Memory B cell (primary cell): ENCODE results near the gene DNAH2.

Source experiments
- ATAC-seq: fragments of 150-1000 bp; cut with Tn5 transposase; 2 replicates; pipeline ENCODE4 v1.10.0; 2021; ENCODE audit warnings: low read depth, mild to moderate bottlenecking, moderate library complexity
- DNase-seq, 2 donors: peaks; one replicate each; pipeline ENCODE4 v3.0.0; 2022; ENCODE audit warnings: low spot score in 2 of 2
- H3K27ac Mint-ChIP-seq: one replicate; pipeline ENCODE4 v1.8.0; 2022; ENCODE audit warnings: mild to moderate bottlenecking, moderate library complexity, mixed read lengths
- H3K27me3 Mint-ChIP-seq: one replicate; pipeline ENCODE4 v1.8.0; 2022; ENCODE audit warnings: mixed read lengths
- H3K36me3 Mint-ChIP-seq: one replicate; pipeline ENCODE4 v1.8.0; 2022; ENCODE audit warnings: mild to moderate bottlenecking, mixed read lengths
- H3K4me1 Mint-ChIP-seq: one replicate; pipeline ENCODE4 v1.8.0; 2022; ENCODE audit warnings: mixed read lengths
- H3K4me3 Mint-ChIP-seq: one replicate; pipeline ENCODE4 v1.8.0; 2022; ENCODE audit warnings: mild to moderate bottlenecking, moderate library complexity, mixed read lengths
- H3K9me3 Mint-ChIP-seq: one replicate; pipeline ENCODE4 v1.8.0; 2022; ENCODE audit warnings: mixed read lengths

DNAH2 gene

DNA sequence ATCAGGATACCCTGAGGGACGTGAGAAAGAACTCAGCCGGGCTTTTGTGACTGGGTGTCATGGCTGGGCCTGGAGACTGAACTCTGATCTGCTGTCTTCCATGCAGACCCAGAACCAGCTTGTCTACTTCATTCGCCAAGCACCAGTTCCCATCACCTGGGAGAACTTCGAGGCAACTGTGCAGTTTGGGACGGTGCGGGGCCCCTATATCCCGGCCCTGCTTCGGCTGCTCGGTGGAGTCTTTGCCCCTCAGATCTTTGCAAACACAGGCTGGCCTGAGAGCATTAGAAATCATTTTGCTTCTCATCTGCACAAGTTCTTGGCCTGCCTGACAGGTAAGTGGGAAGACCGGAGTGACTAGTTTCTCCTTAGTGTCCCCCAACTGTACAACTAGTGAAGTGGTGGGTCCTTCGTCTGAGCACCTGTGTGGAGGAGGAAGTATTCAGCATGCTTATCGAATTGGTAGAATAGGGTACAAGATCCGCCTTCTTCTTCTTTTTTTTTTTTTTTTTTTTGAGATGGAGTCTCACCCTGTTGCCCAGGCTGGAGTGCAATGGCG lies 15.5 kb downstream of the DNAH2 start:
- ATAC-seq: no peak
- H3K27me3 Mint-ChIP-seq: peaks cover 12% of the 10 kb centered on the region
- no peak overlapping the region for H3K27ac Mint-ChIP-seq
- H3K36me3 Mint-ChIP-seq: no peaks in the 10 kb centered on the region
- no peaks in the 10 kb centered on the region for H3K9me3 Mint-ChIP-seq
- peaks cover 6% of the 10 kb centered on the region for H3K4me1 Mint-ChIP-seq
- no peak overlapping the region for H3K4me3 Mint-ChIP-seq
- no peak for DNase-seq

DNA sequence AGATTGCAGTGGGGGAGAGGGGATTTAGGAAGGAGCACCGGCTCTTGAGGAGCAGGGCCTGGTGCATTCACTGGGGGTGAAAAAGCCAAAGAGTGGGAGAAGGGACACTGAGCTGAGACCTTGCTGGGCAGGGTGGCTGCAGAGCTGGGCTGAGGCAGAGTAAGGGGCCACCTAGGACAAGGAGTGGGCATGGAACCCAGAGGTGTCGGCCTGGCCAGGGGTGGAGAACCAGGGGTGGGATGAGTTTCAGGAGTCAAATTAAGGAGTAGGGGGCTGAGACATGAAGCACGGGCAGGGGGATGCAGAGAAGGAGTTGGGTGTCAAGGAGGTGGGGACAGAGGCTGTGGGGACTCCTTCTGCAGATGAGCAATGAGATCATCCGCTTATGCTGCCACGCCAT lies 20.1 kb downstream of the DNAH2 start:
- H3K27me3 Mint-ChIP-seq: peaks cover 23% of the 10 kb centered on the region
- no peaks in the 10 kb centered on the region for H3K9me3 Mint-ChIP-seq
- no peaks in the 10 kb centered on the region for H3K4me1 Mint-ChIP-seq
- H3K36me3 Mint-ChIP-seq: no peaks in the 10 kb centered on the region
- ATAC-seq (no peak), DNase-seq (no peak)
- no peak overlapping the region for H3K27ac Mint-ChIP-seq
- no peak overlapping the region for H3K4me3 Mint-ChIP-seq

DNA sequence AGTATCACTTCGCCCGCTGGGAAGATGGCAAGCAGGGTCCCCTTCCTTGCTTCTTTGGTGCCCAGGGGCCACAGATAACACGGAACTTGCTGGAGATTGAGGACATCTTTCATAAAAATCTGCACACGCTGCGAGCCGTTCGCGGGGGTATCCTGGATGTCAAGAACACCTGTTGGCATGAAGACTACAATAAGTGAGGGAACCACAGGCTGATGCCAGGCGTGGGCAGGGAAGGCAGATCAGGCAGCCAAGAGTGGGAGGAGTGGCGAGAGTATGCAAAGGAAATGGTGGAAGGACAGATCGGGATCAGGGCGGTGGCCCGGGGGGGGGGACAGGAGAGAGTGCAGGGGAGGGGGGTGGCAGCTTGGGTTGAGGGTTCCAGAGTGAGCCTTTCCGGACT lies 22.2 kb downstream of the DNAH2 start:
- no peaks in the 10 kb centered on the region for H3K9me3 Mint-ChIP-seq
- H3K36me3 Mint-ChIP-seq: no peaks in the 10 kb centered on the region
- no peak overlapping the region for H3K27ac Mint-ChIP-seq
- H3K4me1 Mint-ChIP-seq: no peaks in the 10 kb centered on the region
- ATAC-seq: no peak
- H3K4me3 Mint-ChIP-seq: no peak overlapping the region
- H3K27me3 Mint-ChIP-seq: peaks cover 23% of the 10 kb centered on the region
- no peak for DNase-seq

DNA sequence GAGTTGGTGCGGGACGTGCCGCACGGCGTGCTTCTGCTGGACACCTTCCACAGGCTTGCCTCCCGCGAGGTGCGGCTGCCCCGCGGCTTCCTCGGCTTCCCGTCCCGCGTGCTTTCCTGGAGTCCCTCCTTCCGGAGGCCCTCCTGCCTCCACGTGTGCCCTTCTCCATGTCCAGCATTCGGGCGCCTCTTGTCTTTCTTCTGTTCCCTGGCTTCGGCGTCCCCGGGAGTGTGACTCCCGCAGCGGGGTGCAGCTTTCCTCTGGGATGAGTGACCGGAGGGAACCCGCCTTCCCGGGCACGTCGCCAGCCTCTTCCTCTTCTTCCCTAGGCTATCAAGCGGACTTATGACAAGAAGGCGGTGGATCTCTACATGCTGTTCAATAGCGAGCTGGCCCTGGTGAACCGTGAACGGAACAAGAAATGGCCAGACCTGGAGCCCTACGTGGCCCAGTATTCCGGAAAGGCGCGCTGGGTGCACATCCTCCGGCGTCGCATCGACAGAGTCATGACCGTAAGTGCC lies 23.0 kb downstream of the DNAH2 start:
- H3K4me3 Mint-ChIP-seq: no peak overlapping the region
- H3K27ac Mint-ChIP-seq: no peak overlapping the region
- H3K4me1 Mint-ChIP-seq: no peaks in the 10 kb centered on the region
- ATAC-seq (no peak), DNase-seq (no peak)
- no peaks in the 10 kb centered on the region for H3K36me3 Mint-ChIP-seq
- peaks cover 24% of the 10 kb centered on the region for H3K27me3 Mint-ChIP-seq
- H3K9me3 Mint-ChIP-seq: no peaks in the 10 kb centered on the region

DNA sequence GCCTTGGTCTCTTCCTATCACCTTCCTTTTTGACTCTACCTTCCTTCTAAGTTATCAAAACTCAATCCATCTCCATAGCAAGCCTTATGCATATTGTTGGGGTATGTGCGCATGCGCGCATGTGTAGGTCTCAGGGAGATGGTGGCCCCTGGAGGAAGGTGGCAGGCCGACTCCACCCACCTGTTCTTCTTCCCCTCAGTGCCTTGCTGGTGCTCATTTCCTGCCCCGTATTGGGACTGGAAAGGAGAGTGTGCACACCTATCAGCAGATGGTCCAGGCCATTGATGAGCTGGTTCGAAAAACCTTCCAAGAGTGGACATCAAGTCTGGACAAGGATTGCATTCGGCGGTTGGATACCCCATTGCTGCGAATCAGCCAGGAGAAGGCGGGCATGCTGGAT lies 25.2 kb downstream of the DNAH2 start:
- no peak overlapping the region for H3K4me3 Mint-ChIP-seq
- H3K4me1 Mint-ChIP-seq: no peaks in the 10 kb centered on the region
- ATAC-seq (no peak), DNase-seq (no peak)
- no peaks in the 10 kb centered on the region for H3K9me3 Mint-ChIP-seq
- no peaks in the 10 kb centered on the region for H3K36me3 Mint-ChIP-seq
- peaks cover 18% of the 10 kb centered on the region for H3K27me3 Mint-ChIP-seq
- no peak overlapping the region for H3K27ac Mint-ChIP-seq

DNA sequence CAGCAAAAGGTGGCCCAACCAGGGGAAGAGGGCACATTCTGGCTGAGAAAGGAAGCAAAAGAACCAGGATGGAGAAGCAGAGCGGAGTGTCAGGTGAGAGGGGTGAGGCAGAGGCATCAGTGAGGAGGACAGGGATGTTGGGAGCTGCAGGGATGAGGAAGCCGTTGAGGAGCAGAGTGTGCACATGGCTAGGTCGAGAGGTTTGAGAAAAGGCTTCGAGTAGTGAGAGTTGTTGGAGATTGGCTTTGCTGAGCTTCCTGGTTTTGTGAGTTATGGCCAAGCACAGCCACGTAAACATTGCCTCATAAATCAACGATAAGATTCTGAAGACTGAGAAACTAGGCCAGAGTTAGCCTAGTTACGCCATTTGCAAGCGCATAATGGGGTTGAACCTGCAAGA lies 26.9 kb downstream of the DNAH2 start:
- H3K9me3 Mint-ChIP-seq: no peaks in the 10 kb centered on the region
- H3K4me3 Mint-ChIP-seq: no peak overlapping the region
- peaks cover 19% of the 10 kb centered on the region for H3K27me3 Mint-ChIP-seq
- H3K36me3 Mint-ChIP-seq: no peaks in the 10 kb centered on the region
- ATAC-seq: no peak
- no peak overlapping the region for H3K27ac Mint-ChIP-seq
- no peak for DNase-seq
- H3K4me1 Mint-ChIP-seq: no peaks in the 10 kb centered on the region

DNA sequence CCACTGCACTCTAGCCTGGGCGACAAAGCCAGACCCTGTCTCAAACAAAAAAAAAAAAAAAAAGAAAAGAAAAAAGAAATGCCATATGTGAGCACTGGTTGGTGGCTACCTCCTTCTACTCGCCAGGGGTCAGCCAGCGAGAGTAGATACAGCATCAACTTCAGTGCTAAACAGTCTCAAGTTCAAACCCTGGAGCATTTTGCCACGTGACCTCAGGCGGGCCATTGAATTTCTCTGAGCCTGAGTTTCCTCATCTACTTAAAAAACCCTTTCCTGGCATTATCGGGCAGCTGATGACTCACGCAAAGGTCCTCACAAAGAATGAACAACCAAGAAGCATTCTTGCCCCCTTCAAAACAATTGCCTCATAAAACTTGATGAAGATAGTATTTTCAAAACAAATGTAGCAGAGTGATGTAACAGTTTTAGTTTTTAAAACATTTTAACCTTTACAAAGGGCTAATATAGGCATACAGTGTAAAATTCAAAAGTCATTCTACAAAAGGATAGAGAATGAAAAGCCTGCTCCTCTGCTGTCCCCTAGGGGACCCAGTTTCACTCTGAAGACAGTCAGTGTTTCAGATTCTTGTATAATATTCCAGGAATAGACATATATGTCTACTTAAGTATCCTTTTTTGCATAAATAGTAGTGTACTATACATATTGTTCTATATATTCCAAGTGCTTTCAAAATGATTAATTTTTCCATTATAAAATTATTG lies 28.4 kb downstream of the DNAH2 start:
- Mint-ChIP-seq H3K4me3 (no peak overlapping the region), H3K27me3 (peaks cover 13% of the 10 kb centered on the region), H3K4me1 (no peaks in the 10 kb centered on the region), H3K9me3 (peaks cover 2% of the 10 kb centered on the region), H3K36me3 (no peaks in the 10 kb centered on the region), H3K27ac (no peak overlapping the region)
- ATAC-seq (no peak), DNase-seq (no peak)

DNA sequence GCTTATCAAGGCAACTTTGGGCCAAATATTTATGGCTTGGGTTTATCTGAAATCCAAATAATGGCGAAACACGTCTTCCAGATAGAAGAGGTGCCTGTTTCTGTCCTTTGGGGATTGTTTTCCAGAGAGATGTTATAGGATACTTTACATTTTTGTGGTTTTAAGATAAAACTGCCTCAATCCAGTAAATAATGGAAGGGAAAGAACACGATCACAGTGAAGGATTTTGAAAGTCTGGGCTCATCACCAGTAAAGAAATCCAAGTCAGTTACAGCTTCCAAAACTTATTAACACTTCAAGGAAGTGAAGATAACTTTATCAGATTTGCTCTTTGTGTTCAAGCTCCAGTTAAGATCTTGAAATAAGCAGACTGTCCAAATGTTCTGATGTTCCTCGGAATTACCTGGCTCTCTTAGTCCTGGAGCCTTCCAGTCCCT lies 30.1 kb downstream of the DNAH2 start:
- Mint-ChIP-seq H3K27ac (no peak overlapping the region), H3K9me3 (peaks cover 2% of the 10 kb centered on the region), H3K36me3 (no peaks in the 10 kb centered on the region), H3K4me3 (no peak overlapping the region), H3K27me3 (peaks cover 9% of the 10 kb centered on the region), H3K4me1 (no peaks in the 10 kb centered on the region)
- ATAC-seq: no peak
- no peak for DNase-seq

DNA sequence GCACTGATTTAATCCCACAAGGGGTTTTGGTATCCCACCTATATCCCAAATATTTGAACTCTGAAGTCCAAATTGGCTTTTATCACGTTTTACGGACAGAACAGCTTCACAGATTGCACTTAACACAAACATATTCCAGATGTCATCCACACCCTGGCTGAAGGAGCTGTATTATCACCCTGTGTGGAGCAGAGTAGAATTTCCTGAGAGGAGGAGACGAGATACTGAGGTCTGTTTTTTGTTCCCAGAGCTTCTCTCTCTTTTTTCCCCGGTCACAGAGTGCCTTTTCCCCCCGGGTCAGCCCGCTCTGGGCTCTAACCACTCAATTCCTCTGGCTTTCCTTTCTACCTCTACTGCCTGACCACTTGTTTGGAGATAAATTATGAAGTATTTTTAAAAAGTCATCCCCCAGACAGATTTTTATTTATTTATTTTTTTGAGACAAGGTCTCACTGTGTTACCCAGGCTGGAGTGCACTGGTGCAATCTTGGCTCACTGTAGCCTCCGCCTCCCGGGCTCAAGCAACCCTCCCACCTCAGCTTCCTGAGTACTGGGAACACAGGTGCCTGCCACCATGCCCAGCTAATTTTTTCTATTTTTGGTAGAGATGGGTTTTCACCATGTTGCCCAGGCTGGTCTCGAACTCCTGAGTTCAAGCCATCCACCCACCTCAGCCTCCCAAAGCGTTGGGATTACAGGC lies 30.7 kb downstream of the DNAH2 start:
- Mint-ChIP-seq H3K27me3 (peaks cover 13% of the 10 kb centered on the region), H3K9me3 (peaks cover 2% of the 10 kb centered on the region), H3K36me3 (no peaks in the 10 kb centered on the region), H3K27ac (no peak overlapping the region), H3K4me1 (no peaks in the 10 kb centered on the region), H3K4me3 (no peak overlapping the region)
- DNase-seq: no peak
- no peak for ATAC-seq

DNA sequence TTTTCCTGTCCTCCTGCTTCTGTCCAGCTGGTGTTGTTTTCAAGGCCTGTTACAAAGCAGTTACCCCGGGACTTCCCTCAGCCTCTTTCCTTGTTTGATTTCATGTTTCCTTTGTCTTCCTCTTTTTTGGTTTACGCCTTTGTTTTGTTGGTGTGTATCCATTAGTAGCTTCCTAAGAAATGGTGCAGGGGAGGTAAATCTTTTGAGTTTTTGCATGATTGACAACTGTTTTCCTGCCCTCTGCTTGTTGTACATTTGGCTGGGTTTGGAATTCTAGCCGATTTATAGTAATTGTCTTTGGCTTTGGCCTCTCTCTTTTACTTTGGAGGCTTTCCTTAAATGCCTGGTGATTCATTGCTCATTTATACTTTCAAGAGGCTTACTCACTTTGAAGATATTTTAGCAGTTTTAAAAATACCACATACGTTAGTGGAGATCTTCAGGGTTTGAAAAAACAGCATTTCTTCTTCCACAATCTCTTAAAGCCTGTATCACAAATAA lies 32.8 kb downstream of the DNAH2 start:
- ATAC-seq (no peak), DNase-seq (no peak)
- no peak overlapping the region for H3K27ac Mint-ChIP-seq
- no peak overlapping the region for H3K4me3 Mint-ChIP-seq
- H3K9me3 Mint-ChIP-seq: peaks cover 2% of the 10 kb centered on the region
- H3K27me3 Mint-ChIP-seq: peaks cover 18% of the 10 kb centered on the region
- no peaks in the 10 kb centered on the region for H3K36me3 Mint-ChIP-seq
- peaks cover 3% of the 10 kb centered on the region for H3K4me1 Mint-ChIP-seq

DNA sequence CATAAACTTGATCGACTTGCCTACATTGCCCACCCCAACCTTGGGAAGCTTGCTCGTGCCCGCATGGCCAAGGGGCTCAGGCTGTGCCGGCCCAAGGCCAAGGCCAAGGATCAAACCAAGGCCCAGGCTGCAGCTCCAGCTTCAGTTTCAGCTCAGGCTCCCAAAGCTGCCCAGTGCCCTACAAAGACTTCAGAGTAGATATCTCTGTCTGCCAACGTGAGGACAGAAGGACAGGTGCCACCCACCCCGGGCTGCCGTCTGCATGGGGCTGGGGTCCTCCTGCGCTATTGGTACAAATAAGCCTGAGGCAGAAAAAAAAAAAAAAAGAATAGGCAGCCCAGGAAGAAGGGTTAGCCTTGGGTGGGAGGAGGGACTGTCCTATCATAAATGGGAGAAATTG lies 37.1 kb downstream of the DNAH2 start:
- no peak overlapping the region for H3K27ac Mint-ChIP-seq
- peaks cover 2% of the 10 kb centered on the region for H3K9me3 Mint-ChIP-seq
- DNase-seq (no peak), ATAC-seq (no peak)
- H3K36me3 Mint-ChIP-seq: no peaks in the 10 kb centered on the region
- no peak overlapping the region for H3K4me3 Mint-ChIP-seq
- peaks cover 20% of the 10 kb centered on the region for H3K27me3 Mint-ChIP-seq
- peaks cover 3% of the 10 kb centered on the region for H3K4me1 Mint-ChIP-seq

DNA sequence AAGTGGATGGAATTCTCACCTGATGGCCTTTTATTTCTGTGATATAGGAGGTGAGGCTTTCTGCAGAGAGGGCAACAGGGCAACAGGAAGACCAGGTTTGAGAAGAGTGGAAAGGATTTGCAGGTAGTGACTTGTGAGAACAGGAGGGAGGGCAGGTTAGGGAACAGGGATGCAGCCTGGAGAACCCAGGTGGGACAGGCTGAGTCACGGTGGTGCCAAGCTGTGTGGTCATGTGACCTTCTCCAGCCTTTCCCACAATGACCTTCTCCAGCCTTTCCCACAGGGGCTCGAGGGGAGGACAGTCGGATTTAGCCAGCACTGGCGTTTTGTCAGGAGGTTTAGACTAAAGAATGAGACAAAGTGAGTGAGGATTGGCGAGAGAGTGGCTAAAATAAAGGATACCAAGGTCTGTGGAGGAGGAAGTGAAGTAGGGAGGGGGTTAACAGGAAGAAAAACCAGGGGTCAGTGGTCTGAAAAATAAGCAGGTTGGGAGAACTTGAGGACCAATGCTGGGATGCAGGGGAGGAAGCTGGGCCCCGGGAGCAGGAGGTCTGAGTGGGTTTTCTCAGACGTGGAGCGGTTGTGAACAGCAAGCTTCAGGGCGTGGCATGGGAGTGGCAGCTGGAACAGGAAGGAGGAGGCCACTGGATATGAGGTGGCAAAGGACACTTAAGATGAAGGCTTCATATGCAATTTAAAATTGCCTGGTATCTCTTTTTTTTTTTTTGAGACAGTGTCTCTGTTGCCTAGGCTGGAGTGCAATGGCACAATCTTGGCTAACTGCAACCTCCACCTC lies 37.7 kb downstream of the DNAH2 start:
- no peak overlapping the region for H3K4me3 Mint-ChIP-seq

DNA sequence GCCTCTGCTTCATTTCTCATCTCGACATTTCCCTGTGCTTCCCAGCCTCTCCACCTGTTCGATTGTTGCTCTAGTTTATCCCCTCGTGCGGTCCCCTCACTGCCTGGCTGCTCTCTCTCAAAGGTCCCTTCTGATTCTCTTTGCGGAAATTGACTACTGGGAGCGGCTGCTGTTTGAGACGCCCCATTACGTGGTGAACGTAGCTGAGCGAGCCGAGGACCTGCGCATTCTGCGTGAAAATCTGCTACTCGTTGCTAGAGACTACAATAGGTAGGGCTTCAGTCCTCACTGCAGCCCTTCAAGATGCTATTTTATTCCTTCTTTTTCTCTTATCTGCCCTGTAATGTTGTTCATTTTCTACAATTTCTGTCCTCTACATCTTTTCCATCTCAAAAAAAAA lies 39.4 kb downstream of the DNAH2 start:
- Mint-ChIP-seq H3K27ac (no peak overlapping the region), H3K9me3 (no peaks in the 10 kb centered on the region), H3K27me3 (peaks cover 20% of the 10 kb centered on the region), H3K4me1 (peaks cover 3% of the 10 kb centered on the region), H3K4me3 (no peak overlapping the region), H3K36me3 (no peaks in the 10 kb centered on the region)
- DNase-seq (no peak), ATAC-seq (no peak)

More for the DNA sequence above, 37.7 kb downstream of the DNAH2 start:
- peaks cover under 1% of the 10 kb centered on the region for H3K9me3 Mint-ChIP-seq
- H3K36me3 Mint-ChIP-seq: no peaks in the 10 kb centered on the region
- peaks cover 20% of the 10 kb centered on the region for H3K27me3 Mint-ChIP-seq
- peak overlapping the region; percentile 22 for H3K27ac Mint-ChIP-seq
- DNase-seq (no peak), ATAC-seq (no peak)
- peaks cover 3% of the 10 kb centered on the region for H3K4me1 Mint-ChIP-seq

DNA sequence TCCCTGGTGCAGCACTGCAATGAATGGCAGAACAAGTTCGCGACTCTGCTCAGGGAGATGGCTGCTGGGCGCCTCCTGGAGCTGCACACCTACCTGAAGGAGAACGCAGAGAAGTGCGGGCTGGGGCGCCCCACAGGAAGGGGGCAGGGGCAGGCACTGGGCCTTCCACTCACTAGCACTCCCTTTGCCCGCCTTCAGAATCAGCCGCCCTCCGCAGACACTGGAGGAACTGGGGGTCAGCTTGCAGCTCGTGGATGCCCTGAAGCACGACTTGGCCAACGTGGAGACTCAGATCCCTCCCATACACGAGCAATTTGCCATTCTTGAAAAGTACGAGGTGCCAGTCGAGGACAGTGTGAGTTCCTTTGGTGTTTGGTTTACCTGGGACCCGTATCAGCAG lies 46.4 kb downstream of the DNAH2 start:
- no peak for DNase-seq
- no peak overlapping the region for H3K4me3 Mint-ChIP-seq
- no peaks in the 10 kb centered on the region for H3K9me3 Mint-ChIP-seq
- ATAC-seq: no peak
- no peak overlapping the region for H3K27ac Mint-ChIP-seq
- H3K4me1 Mint-ChIP-seq: no peaks in the 10 kb centered on the region
- peaks cover 13% of the 10 kb centered on the region for H3K27me3 Mint-ChIP-seq
- no peaks in the 10 kb centered on the region for H3K36me3 Mint-ChIP-seq
